ENCODE measurements around the gene LSS. TPM values are rescaled to one million over a fixed set of nuclear protein-coding genes. Genes with fewer than 3 reads are reported as not detected.

Gene LSS
- total RNA-seq, 2 experiments from 2014 or later: 30.4 TPM

DNA sequence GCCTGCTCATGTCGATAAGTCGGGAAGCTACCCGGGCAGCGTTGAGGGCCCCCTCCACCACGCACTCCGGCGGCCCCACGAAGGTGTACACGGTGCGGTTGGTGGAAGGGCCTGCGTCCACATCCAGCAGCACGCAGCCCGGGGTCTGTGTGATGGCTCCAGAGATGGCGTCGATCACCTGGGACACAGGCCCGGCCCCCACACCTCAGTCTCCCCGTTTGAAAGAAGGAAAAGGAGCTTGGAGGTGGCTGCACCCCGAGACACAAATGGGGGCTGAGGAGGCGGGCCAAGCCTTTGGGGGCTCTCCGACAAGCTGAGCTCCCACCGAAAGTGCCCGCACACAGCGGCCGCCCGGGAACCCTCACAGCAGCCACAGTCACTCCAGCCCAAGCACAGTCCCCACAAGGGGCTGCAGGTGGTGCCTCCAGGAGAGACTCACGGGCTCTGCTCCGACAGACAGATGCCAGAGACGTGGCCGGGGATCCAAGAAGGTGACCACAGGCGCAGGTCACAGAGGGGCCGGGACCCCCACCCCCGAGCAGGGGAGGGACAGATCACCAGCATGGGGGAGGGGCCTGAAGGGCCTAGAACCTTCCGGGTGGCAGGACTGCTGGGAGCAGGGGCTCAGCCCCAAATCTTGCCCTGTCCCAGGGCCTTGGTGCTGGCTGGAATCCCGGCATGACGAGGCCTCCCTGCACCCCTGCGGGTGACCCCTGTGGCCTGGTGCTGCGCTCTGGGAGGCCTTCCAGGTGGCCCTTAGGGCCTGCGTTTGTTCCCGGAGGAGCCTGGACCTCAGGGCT is 74.2 kb downstream of the LSS start:
- intact Hi-C loops (cut with DNase I, micrococcal nuclease): no loop called here
- Histone ChIP-seq H3K27ac (ENCODE audit: low read depth in 1 of 2, low read length in 2 of 2) (no peak overlapping the region), H3K4me1 (ENCODE audit: insufficient read depth, low read length) (peaks cover 7% of the 10 kb centered on the region), H3K36me3 (ENCODE audit: insufficient read depth, low read length) (no peaks in the 10 kb centered on the region), H3K27me3 (ENCODE audit: control insufficient read depth in 1 of 2, insufficient read depth in 2 of 2, low read length in 2 of 2) (no peaks in the 10 kb centered on the region), H3K4me3 (ENCODE audit: low read length) (no peak overlapping the region), H3K9me3 (ENCODE audit: control insufficient read depth in 1 of 2, insufficient read depth in 1 of 2, low read length in 2 of 2) (no peaks in the 10 kb centered on the region)
- ChIA-PET CTCF (no interaction called here), POLR2A (no interaction called here)
- DNase-seq: peak in 1 of 14 experiments; percentile 27
- Mint-ChIP-seq H3K27me3 (no peaks in the 10 kb centered on the region), H3K4me3 (no peak overlapping the region), H3K9me3 (no peaks in the 10 kb centered on the region), H3K36me3 (ENCODE audit: low read depth) (no peaks in the 10 kb centered on the region), H3K4me1 (ENCODE audit: low read depth) (no peaks in the 10 kb centered on the region), H3K27ac (no peak overlapping the region)
- no peak for TF ChIP-seq CTCF (IDR thresholded peaks at IDR 0.05)
- no peak for ATAC-seq (ENCODE audit: poor library complexity)

GRCh38 chr21:46153247-46154154 is 75.1 kb downstream of the LSS start:
- Histone ChIP-seq H3K4me3 (ENCODE audit: low read length) (no peak overlapping the region), H3K27me3 (ENCODE audit: control insufficient read depth in 1 of 2, insufficient read depth in 2 of 2, low read length in 2 of 2) (no peaks in the 10 kb centered on the region), H3K27ac (ENCODE audit: low read depth in 1 of 2, low read length in 2 of 2) (no peak overlapping the region), H3K9me3 (ENCODE audit: control insufficient read depth in 1 of 2, insufficient read depth in 1 of 2, low read length in 2 of 2) (no peaks in the 10 kb centered on the region), H3K36me3 (ENCODE audit: insufficient read depth, low read length) (no peaks in the 10 kb centered on the region), H3K4me1 (ENCODE audit: insufficient read depth, low read length) (peaks cover 7% of the 10 kb centered on the region)
- Mint-ChIP-seq H3K27me3 (no peaks in the 10 kb centered on the region), H3K4me3 (no peak overlapping the region), H3K4me1 (ENCODE audit: low read depth) (no peaks in the 10 kb centered on the region), H3K36me3 (ENCODE audit: low read depth) (no peaks in the 10 kb centered on the region), H3K27ac (no peak overlapping the region), H3K9me3 (no peaks in the 10 kb centered on the region)
- ChIA-PET CTCF (interaction anchor here (1.1 to 1.7 kb wide), 2 partner anchors 10 to 21 kb away, joined by 3 to 9 read pairs; no protein-coding TSS in a partner anchor), POLR2A (no interaction called here)
- TF ChIP-seq CTCF (IDR thresholded peaks at IDR 0.05): peak; percentile 44
- peak in 9 of 14 experiments; percentile 26 to 65 (median 52) for DNase-seq
- ATAC-seq (ENCODE audit: poor library complexity): no peak
- intact Hi-C loops (cut with DNase I, micrococcal nuclease): no loop called here

DNA sequence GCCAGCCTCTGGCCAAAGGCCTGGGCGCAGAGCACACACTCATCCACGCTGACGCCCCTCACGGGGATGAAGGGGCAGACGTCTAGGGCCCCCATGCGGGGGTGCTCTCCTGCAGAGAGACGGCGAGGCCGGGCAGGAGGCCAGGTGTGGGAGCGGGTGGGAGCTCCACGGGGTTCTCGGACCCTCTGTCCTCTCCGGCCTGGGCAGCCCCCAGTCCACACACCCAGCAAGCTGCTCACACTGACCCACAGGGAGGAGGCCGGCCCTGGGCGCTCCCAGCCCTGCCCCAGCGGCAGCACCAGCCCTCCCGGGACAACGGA is 75.7 kb downstream of the LSS start:
- POLR2A ChIA-PET: no interaction called here
- Histone ChIP-seq H3K4me1 (ENCODE audit: insufficient read depth, low read length) (peaks cover 7% of the 10 kb centered on the region), H3K27me3 (ENCODE audit: control insufficient read depth in 1 of 2, insufficient read depth in 2 of 2, low read length in 2 of 2) (no peaks in the 10 kb centered on the region)

More for the DNA sequence above, 75.7 kb downstream of the LSS start:
- ATAC-seq (ENCODE audit: poor library complexity): no peak
- Mint-ChIP-seq H3K36me3 (ENCODE audit: low read depth) (no peaks in the 10 kb centered on the region), H3K9me3 (no peaks in the 10 kb centered on the region), H3K27ac (no peak overlapping the region), H3K27me3 (no peaks in the 10 kb centered on the region), H3K4me1 (ENCODE audit: low read depth) (no peaks in the 10 kb centered on the region), H3K4me3 (no peak overlapping the region)
- TF ChIP-seq CTCF (IDR thresholded peaks at IDR 0.05): no peak
- peak in 1 of 14 experiments; percentile 29 for DNase-seq
- Histone ChIP-seq H3K4me3 (ENCODE audit: low read length) (no peak overlapping the region), H3K36me3 (ENCODE audit: insufficient read depth, low read length) (no peaks in the 10 kb centered on the region), H3K9me3 (ENCODE audit: control insufficient read depth in 1 of 2, insufficient read depth in 1 of 2, low read length in 2 of 2) (no peaks in the 10 kb centered on the region), H3K27ac (ENCODE audit: low read depth in 1 of 2, low read length in 2 of 2) (no peak overlapping the region)
- CTCF ChIA-PET: interaction anchor here (1.1 to 1.7 kb wide), 2 partner anchors 10 to 22 kb away, joined by 3 to 9 read pairs; no protein-coding TSS in a partner anchor
- intact Hi-C loops (cut with DNase I, micrococcal nuclease): no loop called here
